DND-41 (cell line): Measurements from ENCODE around the gene MALT1.
"Not testable (repeated sequence)": the region's sequence is repeated elsewhere in the genome, so short reads cannot be mapped to it uniquely, and the experiment has no call there.

Experiments used
- EZH2 ChIP-seq: IDR thresholded peaks from 3 replicates; pipeline ENCODE4 v1.6.1; 2012; ENCODE audit warnings: borderline replicate concordance, low read depth, mild to moderate bottlenecking, moderate library complexity, low read length, inconsistent platforms; ENCODE audit not compliant: severe bottlenecking
- TF ChIP-seq, protein P1 (sequence below): IDR thresholded peaks from 2 replicates; pipeline ENCODE4 v1.5.1; 2012; ENCODE audit warnings: borderline replicate concordance, low read length, moderate library complexity, mild to moderate bottlenecking; ENCODE audit not compliant: poor library complexity, severe bottlenecking; ENCODE audit errors: extremely low read depth

DNA sequence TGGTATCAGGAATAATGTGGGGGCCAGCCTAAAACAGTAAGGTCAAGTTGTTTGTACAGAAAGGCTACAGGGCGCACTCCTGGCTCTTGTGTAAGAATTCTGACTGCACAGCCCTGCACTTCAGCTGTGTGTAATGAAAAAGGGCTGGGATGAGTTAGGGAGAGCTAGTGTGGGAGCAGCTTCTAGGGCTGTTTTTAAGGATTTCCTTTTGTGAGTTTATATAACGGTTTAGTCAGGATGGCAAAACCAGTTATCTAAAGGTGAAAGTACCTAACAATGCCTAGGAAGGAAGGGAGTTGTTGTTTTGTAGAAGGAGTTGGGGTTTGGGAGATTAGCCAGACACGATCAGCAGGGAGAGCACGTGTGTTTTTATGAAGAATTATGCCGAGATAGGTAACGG lies 27.7 kb upstream of the MALT1 start:
- TF ChIP-seq, protein P1, sequence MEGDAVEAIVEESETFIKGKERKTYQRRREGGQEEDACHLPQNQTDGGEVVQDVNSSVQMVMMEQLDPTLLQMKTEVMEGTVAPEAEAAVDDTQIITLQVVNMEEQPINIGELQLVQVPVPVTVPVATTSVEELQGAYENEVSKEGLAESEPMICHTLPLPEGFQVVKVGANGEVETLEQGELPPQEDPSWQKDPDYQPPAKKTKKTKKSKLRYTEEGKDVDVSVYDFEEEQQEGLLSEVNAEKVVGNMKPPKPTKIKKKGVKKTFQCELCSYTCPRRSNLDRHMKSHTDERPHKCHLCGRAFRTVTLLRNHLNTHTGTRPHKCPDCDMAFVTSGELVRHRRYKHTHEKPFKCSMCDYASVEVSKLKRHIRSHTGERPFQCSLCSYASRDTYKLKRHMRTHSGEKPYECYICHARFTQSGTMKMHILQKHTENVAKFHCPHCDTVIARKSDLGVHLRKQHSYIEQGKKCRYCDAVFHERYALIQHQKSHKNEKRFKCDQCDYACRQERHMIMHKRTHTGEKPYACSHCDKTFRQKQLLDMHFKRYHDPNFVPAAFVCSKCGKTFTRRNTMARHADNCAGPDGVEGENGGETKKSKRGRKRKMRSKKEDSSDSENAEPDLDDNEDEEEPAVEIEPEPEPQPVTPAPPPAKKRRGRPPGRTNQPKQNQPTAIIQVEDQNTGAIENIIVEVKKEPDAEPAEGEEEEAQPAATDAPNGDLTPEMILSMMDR: not testable (repeated sequence)
- TF ChIP-seq EZH2: not testable (repeated sequence)
